DND-41 (cell line): ENCODE results near the gene CD19.
A peak's percentile ranks its signal among the peaks of the same experiment; 100 is the strongest.

Experiments
- ATAC-seq: fragments of 200-7000 bp; cut with Tn5 transposase; 3 replicates; pipeline ENCODE4 v1.9.1; 2021; ENCODE audit warnings: low read depth; ENCODE audit not compliant: insufficient read depth
- DNase-seq: peaks from one replicate; pipeline ENCODE4 v3.0.0-alpha.2; 2020
- H2AFZ ChIP-seq: 2 replicates; pipeline ENCODE4 v1.6.0; 2012; ENCODE audit warnings: low read depth, low read length
- H3K27ac ChIP-seq: 2 replicates; pipeline ENCODE4 v1.5.1; 2012; ENCODE audit warnings: low read length, inconsistent platforms
- H3K27me3 ChIP-seq: fragments of 200-600 bp; sonication (generic); 2 replicates; pipeline ENCODE4 v1.6.0; 2012; ENCODE audit warnings: low read length, mild to moderate bottlenecking, inconsistent platforms; ENCODE audit not compliant: insufficient read depth, poor library complexity
- H3K36me3 ChIP-seq: 2 replicates; pipeline ENCODE4 v1.5.1; 2012; ENCODE audit warnings: low read length, inconsistent platforms; ENCODE audit not compliant: insufficient read depth
- H3K4me1 ChIP-seq: 2 replicates; pipeline ENCODE4 v1.5.1; 2012; ENCODE audit warnings: mild to moderate bottlenecking, low read length; ENCODE audit not compliant: insufficient read depth
- H3K4me2 ChIP-seq: 2 replicates; pipeline ENCODE4 v1.6.0; 2012; ENCODE audit warnings: mild to moderate bottlenecking, moderate library complexity, low read length, inconsistent platforms; ENCODE audit not compliant: insufficient read depth
- H3K4me3 ChIP-seq, 2 experiments: fragments of 200-600 bp in 1 of 2; shearing (Covaris generic) in 1 of 2; 2 replicates each; pipeline ENCODE4 v1.5.1; 2012 to 2016; ENCODE audit warnings: inconsistent platforms in 2 of 2, low read length in 2 of 2, mild to moderate bottlenecking in 2 of 2, low read depth in 1 of 2, moderate library complexity in 1 of 2
- H3K79me2 ChIP-seq: 2 replicates; pipeline ENCODE4 v1.6.0; 2012; ENCODE audit warnings: low read length, inconsistent platforms; ENCODE audit not compliant: insufficient read depth
- H3K9ac ChIP-seq: 2 replicates; pipeline ENCODE4 v1.6.0; 2012; ENCODE audit warnings: low read depth, mild to moderate bottlenecking, inconsistent platforms, low read length, moderate library complexity
- H3K9me3 ChIP-seq: 2 replicates; pipeline ENCODE4 v1.5.1; 2012; ENCODE audit warnings: low read length, moderate library complexity, mild to moderate bottlenecking, inconsistent platforms; ENCODE audit not compliant: insufficient read depth, severe bottlenecking
- H4K20me1 ChIP-seq: 2 replicates; pipeline ENCODE4 v1.6.0; 2012; ENCODE audit warnings: low read length; ENCODE audit not compliant: insufficient read depth
- CTCF ChIP-seq: IDR thresholded peaks from 2 replicates; pipeline ENCODE4 v1.5.1; 2012; ENCODE audit warnings: borderline replicate concordance, low read length, moderate library complexity, mild to moderate bottlenecking; ENCODE audit not compliant: poor library complexity, severe bottlenecking; ENCODE audit errors: extremely low read depth
- EZH2 ChIP-seq: IDR thresholded peaks from 3 replicates; pipeline ENCODE4 v1.6.1; 2012; ENCODE audit warnings: borderline replicate concordance, low read depth, mild to moderate bottlenecking, moderate library complexity, low read length, inconsistent platforms; ENCODE audit not compliant: severe bottlenecking

Gene CD19

DNA sequence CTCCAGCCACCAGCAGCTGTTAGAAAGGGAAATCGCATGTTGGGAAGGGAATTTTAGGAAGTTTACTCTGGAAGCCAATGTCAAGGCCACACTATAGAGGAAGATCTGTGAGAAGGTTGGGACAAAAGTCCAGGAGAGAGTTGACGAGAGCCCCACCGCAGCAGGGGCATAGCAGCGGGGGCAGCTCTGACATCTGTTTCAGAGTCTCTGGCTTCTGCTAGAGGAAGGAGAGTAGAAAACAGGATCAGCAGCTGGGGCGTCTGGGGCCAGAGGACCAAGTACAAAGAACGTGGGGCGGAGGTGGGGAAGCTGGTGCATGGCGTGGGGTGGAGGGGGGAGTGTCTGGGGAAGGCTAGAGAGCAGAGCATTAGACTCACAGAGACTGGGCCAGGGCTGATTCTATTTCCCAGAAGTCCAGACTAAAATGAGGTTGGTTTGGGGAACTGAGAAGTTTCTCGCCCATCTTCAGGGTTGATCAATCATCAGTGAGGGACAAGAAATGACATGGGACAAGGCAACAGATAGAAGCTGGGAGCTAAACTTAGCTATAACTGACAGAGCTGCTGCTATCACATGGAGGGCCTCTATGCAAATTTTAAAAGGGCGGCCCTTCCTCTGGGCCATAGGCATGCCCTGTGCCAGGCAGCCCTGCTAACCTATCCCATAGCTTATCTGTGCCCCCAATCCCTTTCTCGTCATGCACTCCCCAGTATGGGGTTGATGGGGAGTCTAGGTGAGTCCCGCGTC, 7.9 kb upstream of the CD19 start:
- Histone ChIP-seq H3K27ac (peak overlapping the region; percentile 34; the same call in 1 of the 2 replicates), H4K20me1 (peaks cover 2% of the 10 kb centered on the region; the same call in 1 of the 2 replicates), H2AFZ (no peak overlapping the region; the same call in 1 of the 2 replicates), H3K4me2 (peak overlapping the region; percentile 74), H3K4me3 (peak overlapping the region in 1 of 2 experiments; percentile 73; a peak in 2 of 4 replicates), H3K36me3 (peaks cover 14% of the 10 kb centered on the region), H3K9ac (peak overlapping the region; percentile 95; the same call in 1 of the 2 replicates), H3K4me1 (peaks cover 14% of the 10 kb centered on the region), H3K27me3 (no peaks in the 10 kb centered on the region), H3K79me2 (no peaks in the 10 kb centered on the region), H3K9me3 (no peaks in the 10 kb centered on the region)
- no peak for ATAC-seq
- no peak for DNase-seq
- no peak for TF ChIP-seq CTCF
- no peak for TF ChIP-seq EZH2

DNA sequence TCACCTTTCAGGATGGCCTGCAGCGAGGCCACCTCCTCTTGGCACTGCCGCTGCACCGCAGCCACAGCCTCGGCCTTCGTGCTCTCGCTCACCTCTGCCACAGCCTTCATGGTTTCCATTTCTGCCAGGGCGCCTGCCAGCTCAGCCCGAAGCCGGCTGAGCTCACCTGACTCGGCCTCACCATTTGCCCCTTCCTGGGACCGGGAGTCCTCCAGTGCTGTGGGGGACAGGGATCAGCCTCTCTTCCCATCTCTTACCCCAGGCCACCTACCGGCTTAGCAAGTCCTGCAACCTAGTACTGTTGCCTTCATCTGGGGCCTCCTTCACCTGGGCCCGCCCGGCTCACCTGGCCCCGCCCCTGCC, 7.4 kb upstream of the CD19 start:
- Histone ChIP-seq H3K4me3 (peak overlapping the region; percentile 42 to 73; a peak in 3 of 4 replicates), H4K20me1 (peaks cover 2% of the 10 kb centered on the region; the same call in 1 of the 2 replicates), H3K9me3 (no peaks in the 10 kb centered on the region), H2AFZ (no peak overlapping the region; the same call in none of the 2 replicates), H3K27ac (peak overlapping the region; percentile 34; the same call in 1 of the 2 replicates), H3K9ac (peak overlapping the region; percentile 95), H3K4me1 (peaks cover 14% of the 10 kb centered on the region), H3K4me2 (peak overlapping the region; percentile 74), H3K36me3 (peaks cover 9% of the 10 kb centered on the region), H3K27me3 (no peaks in the 10 kb centered on the region), H3K79me2 (no peaks in the 10 kb centered on the region)
- no peak for TF ChIP-seq CTCF
- TF ChIP-seq EZH2: no peak
- no peak for DNase-seq
- no peak for ATAC-seq

- Histone ChIP-seq H3K4me3 (peak within 1 kb of the TSS; percentile 42 to 73), H3K79me2 (no peaks in the 10 kb centered on the region), H3K9me3 (no peaks in the 10 kb centered on the region), H3K36me3 (peaks cover 4% of the 10 kb centered on the region; the same call in 1 of the 2 replicates), H3K4me2 (peak within 1 kb of the TSS; percentile 74), H3K9ac (peak within 1 kb of the TSS; percentile 95), H3K4me1 (peaks cover 15% of the 10 kb centered on the region), H3K27me3 (no peaks in the 10 kb centered on the region), H4K20me1 (peaks cover 2% of the 10 kb centered on the region; the same call in 1 of the 2 replicates), H2AFZ (peak within 1 kb of the TSS; percentile 93), H3K27ac (peak within 1 kb of the TSS; percentile 95)
- TF ChIP-seq CTCF (no peak), EZH2 (no peak)
- DNase-seq: peak; percentile 97
- ATAC-seq: peak; percentile 87
These were observed 6.9 kb upstream of the CD19 start, which contains the start of gene RABEP2 for GRCh38 chr16:28924762-28925385. Gene RABEP2 (minus strand): TSS chr16:28925238. CDS start chr16:28925163, 75 bp downstream.
